ENCODE measurements around the gene EXD3.

EXD3 gene

GRCh38 chr9:137404961-137405567, 17.9 kb downstream of the EXD3 start:
- no peaks in the 10 kb centered on the region for H3K9me3 Mint-ChIP-seq (ENCODE audit: low read depth)
- H3K27ac Mint-ChIP-seq: no peak overlapping the region

GRCh38 chr9:137403269-137403668, 19.7 kb downstream of the EXD3 start:
- Mint-ChIP-seq H3K4me1 (ENCODE audit: low read depth) (peaks cover 5% of the 10 kb centered on the region), H3K36me3 (peaks cover 11% of the 10 kb centered on the region), H3K4me3 (no peak overlapping the region), H3K27ac (no peak overlapping the region), H3K27me3 (no peaks in the 10 kb centered on the region), H3K9me3 (ENCODE audit: low read depth) (no peaks in the 10 kb centered on the region)

More at GRCh38 chr9:137404961-137405567, 17.9 kb downstream of the EXD3 start:
- Mint-ChIP-seq H3K27me3 (no peaks in the 10 kb centered on the region), H3K4me1 (ENCODE audit: low read depth) (peaks cover 2% of the 10 kb centered on the region), H3K36me3 (peaks cover 8% of the 10 kb centered on the region), H3K4me3 (no peak overlapping the region)

GRCh38 chr9:137402746-137403145, 20.2 kb downstream of the EXD3 start:
- H3K9me3 Mint-ChIP-seq (ENCODE audit: low read depth): no peaks in the 10 kb centered on the region

GRCh38 chr9:137398561-137399468, 24.1 kb downstream of the EXD3 start:
- Mint-ChIP-seq H3K4me3 (no peak overlapping the region), H3K9me3 (ENCODE audit: low read depth) (no peaks in the 10 kb centered on the region), H3K4me1 (ENCODE audit: low read depth) (peaks cover 11% of the 10 kb centered on the region), H3K36me3 (peaks cover 13% of the 10 kb centered on the region), H3K27me3 (no peaks in the 10 kb centered on the region), H3K27ac (no peak overlapping the region)

More at GRCh38 chr9:137402746-137403145, 20.2 kb downstream of the EXD3 start:
- Mint-ChIP-seq H3K27me3 (no peaks in the 10 kb centered on the region), H3K4me3 (no peak overlapping the region), H3K27ac (no peak overlapping the region), H3K36me3 (peaks cover 13% of the 10 kb centered on the region), H3K4me1 (ENCODE audit: low read depth) (peaks cover 7% of the 10 kb centered on the region)

GRCh38 chr9:137397675-137398423, 25.1 kb downstream of the EXD3 start:
- Mint-ChIP-seq H3K9me3 (ENCODE audit: low read depth) (no peaks in the 10 kb centered on the region), H3K27ac (peak overlapping the region; percentile 9), H3K27me3 (no peaks in the 10 kb centered on the region), H3K36me3 (peaks cover 13% of the 10 kb centered on the region), H3K4me1 (ENCODE audit: low read depth) (peaks cover 11% of the 10 kb centered on the region), H3K4me3 (no peak overlapping the region)

- H3K27ac Mint-ChIP-seq: no peak overlapping the region
- H3K27me3 Mint-ChIP-seq: no peaks in the 10 kb centered on the region
- H3K36me3 Mint-ChIP-seq: peaks cover 7% of the 10 kb centered on the region
- H3K4me3 Mint-ChIP-seq: no peak overlapping the region
- H3K9me3 Mint-ChIP-seq (ENCODE audit: low read depth): no peaks in the 10 kb centered on the region
- H3K4me1 Mint-ChIP-seq (ENCODE audit: low read depth): peaks cover 11% of the 10 kb centered on the region
These were observed 26.2 kb downstream of the EXD3 start for GRCh38 chr9:137396634-137397367.

GRCh38 chr9:137396227-137396626, 26.7 kb downstream of the EXD3 start:
- Mint-ChIP-seq H3K9me3 (ENCODE audit: low read depth) (no peaks in the 10 kb centered on the region), H3K36me3 (peaks cover 7% of the 10 kb centered on the region), H3K4me3 (no peak overlapping the region), H3K27me3 (no peaks in the 10 kb centered on the region), H3K27ac (no peak overlapping the region), H3K4me1 (ENCODE audit: low read depth) (peaks cover 11% of the 10 kb centered on the region)

- peaks cover 11% of the 10 kb centered on the region for H3K4me1 Mint-ChIP-seq (ENCODE audit: low read depth)
- H3K36me3 Mint-ChIP-seq: peaks cover 7% of the 10 kb centered on the region
- no peak overlapping the region for H3K4me3 Mint-ChIP-seq
- no peaks in the 10 kb centered on the region for H3K9me3 Mint-ChIP-seq (ENCODE audit: low read depth)
- no peak overlapping the region for H3K27ac Mint-ChIP-seq
- H3K27me3 Mint-ChIP-seq: no peaks in the 10 kb centered on the region
These were observed 27.3 kb downstream of the EXD3 start for GRCh38 chr9:137395666-137396010.

- Mint-ChIP-seq H3K27me3 (no peaks in the 10 kb centered on the region), H3K36me3 (peaks cover 6% of the 10 kb centered on the region), H3K4me1 (ENCODE audit: low read depth) (peaks cover 11% of the 10 kb centered on the region), H3K27ac (no peak overlapping the region), H3K4me3 (no peak overlapping the region), H3K9me3 (ENCODE audit: low read depth) (no peaks in the 10 kb centered on the region)
These were observed 27.9 kb downstream of the EXD3 start for GRCh38 chr9:137394866-137395665.

GRCh38 chr9:137393176-137394150, 29.5 kb downstream of the EXD3 start:
- H3K4me1 Mint-ChIP-seq (ENCODE audit: low read depth): peaks cover 8% of the 10 kb centered on the region
- no peaks in the 10 kb centered on the region for H3K27me3 Mint-ChIP-seq
- no peaks in the 10 kb centered on the region for H3K9me3 Mint-ChIP-seq (ENCODE audit: low read depth)
- no peak overlapping the region for H3K27ac Mint-ChIP-seq
- H3K36me3 Mint-ChIP-seq: peaks cover 4% of the 10 kb centered on the region
- no peak overlapping the region for H3K4me3 Mint-ChIP-seq

- H3K36me3 Mint-ChIP-seq: peaks cover 2% of the 10 kb centered on the region
- H3K4me1 Mint-ChIP-seq (ENCODE audit: low read depth): peaks cover 3% of the 10 kb centered on the region
- H3K27ac Mint-ChIP-seq: no peak overlapping the region
- no peak overlapping the region for H3K4me3 Mint-ChIP-seq
- no peaks in the 10 kb centered on the region for H3K9me3 Mint-ChIP-seq (ENCODE audit: low read depth)
- H3K27me3 Mint-ChIP-seq: no peaks in the 10 kb centered on the region
These were observed 30.5 kb downstream of the EXD3 start for GRCh38 chr9:137392232-137393007.

- no peaks in the 10 kb centered on the region for H3K27me3 Mint-ChIP-seq
- H3K27ac Mint-ChIP-seq: no peak overlapping the region
- H3K4me3 Mint-ChIP-seq: no peak overlapping the region
- no peaks in the 10 kb centered on the region for H3K9me3 Mint-ChIP-seq (ENCODE audit: low read depth)
- peaks cover 6% of the 10 kb centered on the region for H3K4me1 Mint-ChIP-seq (ENCODE audit: low read depth)
- peaks cover 2% of the 10 kb centered on the region for H3K36me3 Mint-ChIP-seq
These were observed 31.6 kb downstream of the EXD3 start for GRCh38 chr9:137391411-137391754.
